Measurements from ENCODE around the gene PXDN. TPM values are rescaled to one million over a fixed set of nuclear protein-coding genes. Genes with fewer than 3 reads are reported as not detected.
A peak's percentile ranks its signal among the peaks of the same experiment; 100 is the strongest.

PXDN gene
- total and polyA plus RNA-seq, 11 donors, result 5.9 to 83.7 (median 28.2) TPM

GRCh38 chr2:1642993-1643619 lies 101.2 kb downstream of the PXDN start:
- ATAC-seq (no peak), DNase-seq (peak in 1 of 5 donors; percentile 25)
- intact Hi-C loops (cut with DNase I), result no loop called here
- H3K9me3 ChIP-seq, result no peaks in the 10 kb centered on the region
- H3K36me3 ChIP-seq, result peaks cover 0 to 84% (median 42%) of the 10 kb centered on the region in 9 donors
- peak overlapping the region in 4 of 12 donors; percentile 37 to 65 (median 42) for H3K27ac ChIP-seq
- no peak overlapping the region for H3K4me3 ChIP-seq
- H3K27me3 ChIP-seq, result no peaks in the 10 kb centered on the region
- 70 to 88% (median 82%) methylated on average over 8 to 19 of the region's 19 CpGs for WGBS, 4 donors
- H3K4me1 ChIP-seq, result peaks cover 0 to 44% (median 10%) of the 10 kb centered on the region in 12 donors
- TF ChIP-seq POLR2A (IDR thresholded peaks at IDR 0.05) (no peak), CTCF (IDR thresholded peaks at IDR 0.05) (no peak)

GRCh38 chr2:1642066-1642861 lies 102.1 kb downstream of the PXDN start:
- intact Hi-C loops (cut with DNase I), result no loop called here
- Histone ChIP-seq H3K27me3 (no peaks in the 10 kb centered on the region), H3K4me3 (no peak overlapping the region), H3K27ac (peak overlapping the region in 6 of 12 donors; percentile 3 to 65 (median 39)), H3K36me3 (peaks cover 0 to 80% (median 40%) of the 10 kb centered on the region in 9 donors), H3K4me1 (peaks cover 0 to 44% (median 10%) of the 10 kb centered on the region in 12 donors), H3K9me3 (no peaks in the 10 kb centered on the region)
- WGBS, 4 donors, result 60 to 70% (median 69%) methylated on average over 15 of the region's 15 CpGs
- ATAC-seq, result peak in 1 of 4 donors; percentile 13
- DNase-seq, result peak in 1 of 5 donors; percentile 22
- TF ChIP-seq POLR2A (IDR thresholded peaks at IDR 0.05) (no peak), CTCF (IDR thresholded peaks at IDR 0.05) (no peak)

- peaks cover 0 to 39% (median 10%) of the 10 kb centered on the region in 12 donors for H3K4me1 ChIP-seq
- H3K27me3 ChIP-seq, result no peaks in the 10 kb centered on the region
- no peaks in the 10 kb centered on the region for H3K9me3 ChIP-seq
- H3K27ac ChIP-seq, result no peak overlapping the region
- intact Hi-C loops (cut with DNase I), result no loop called here
- 58 to 69% (median 63%) methylated on average over 3 of the region's 3 CpGs for WGBS, 4 donors
- ATAC-seq (no peak), DNase-seq (no peak)
- no peak for TF ChIP-seq POLR2A (IDR thresholded peaks at IDR 0.05)
- TF ChIP-seq CTCF (IDR thresholded peaks at IDR 0.05), result no peak
- H3K4me3 ChIP-seq, result no peak overlapping the region
- H3K36me3 ChIP-seq, result peaks cover 0 to 78% (median 46%) of the 10 kb centered on the region in 9 donors
These were observed 102.8 kb downstream of the PXDN start for GRCh38 chr2:1641523-1641922.

Measured in heart left ventricle (tissue), 16 donors.